ENCODE measurements around the gene ALPK3.
A peak's percentile ranks its signal among the peaks of the same experiment; 100 is the strongest.

The ALPK3 gene

DNA sequence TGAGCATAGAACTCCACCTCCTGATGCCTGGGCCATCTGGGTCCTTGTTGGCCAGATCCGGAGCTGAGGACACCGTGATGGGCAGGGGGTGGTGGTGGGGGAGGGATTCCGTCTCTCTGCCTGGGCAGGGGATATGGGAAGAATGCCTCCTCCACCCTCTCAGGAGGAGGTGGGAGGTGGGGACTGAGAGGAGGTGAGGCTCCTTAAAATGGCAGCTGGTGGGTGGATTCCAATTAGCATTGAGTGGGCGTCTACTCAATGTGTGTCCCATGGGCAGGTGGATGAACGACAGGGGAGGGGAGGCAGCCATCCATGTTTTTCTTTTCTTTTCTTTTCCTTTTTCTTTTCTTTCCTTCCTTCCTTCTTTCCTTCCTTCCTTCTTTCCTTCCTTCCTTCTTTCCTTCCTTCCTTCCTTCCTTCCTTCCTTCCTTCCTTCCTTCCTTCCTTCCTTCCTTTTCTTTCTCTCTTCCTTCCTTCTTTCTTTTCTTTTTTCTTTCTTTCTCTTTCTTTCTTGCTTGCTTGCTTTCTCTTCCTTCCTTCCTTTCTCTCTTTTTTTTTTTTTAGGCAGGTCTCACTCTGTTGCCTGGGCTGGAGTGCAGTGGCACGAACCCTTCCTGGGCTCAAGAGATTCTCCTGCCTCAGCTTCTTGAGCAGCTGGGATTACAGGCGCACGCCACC, 72.3 kb downstream of the ALPK3 start:
- no peak for DNase-seq (ENCODE audit: low spot score)
- FAIRE-seq = no peak

DNA sequence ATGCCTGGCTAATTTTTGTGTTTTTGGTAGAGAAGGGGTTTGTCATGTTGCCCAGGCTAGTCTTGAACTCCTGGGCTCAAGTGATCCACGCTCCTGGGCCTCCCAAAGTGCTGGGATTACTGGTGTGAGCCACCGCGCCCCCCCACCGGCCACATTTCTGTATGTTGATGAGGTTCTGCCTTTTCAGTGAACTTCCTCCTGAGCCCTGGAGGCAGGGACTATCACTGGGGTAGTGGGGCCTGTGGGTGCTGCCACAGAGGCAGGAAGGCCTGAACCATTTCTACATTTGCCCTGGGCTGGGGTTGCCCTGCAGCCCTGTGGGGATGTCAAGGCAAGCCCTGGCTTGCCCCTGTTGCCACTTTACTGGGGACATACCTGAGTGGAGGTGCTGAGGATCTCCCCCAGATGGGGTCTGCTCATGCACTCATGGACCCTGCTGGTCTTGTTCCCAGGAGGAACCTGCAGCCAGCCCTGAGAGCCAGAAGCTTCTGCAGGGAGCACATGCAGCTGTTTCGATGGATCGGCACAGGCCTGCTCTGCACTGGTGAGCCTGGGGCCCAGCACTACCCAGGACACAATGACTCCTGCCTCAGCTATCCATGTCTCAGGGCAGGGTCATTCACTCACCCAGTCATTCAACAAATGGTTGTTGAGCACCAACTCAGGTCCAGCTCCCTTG, 73.0 kb downstream of the ALPK3 start:
- FAIRE-seq = no peak
- no peak for DNase-seq (ENCODE audit: low spot score)

DNA sequence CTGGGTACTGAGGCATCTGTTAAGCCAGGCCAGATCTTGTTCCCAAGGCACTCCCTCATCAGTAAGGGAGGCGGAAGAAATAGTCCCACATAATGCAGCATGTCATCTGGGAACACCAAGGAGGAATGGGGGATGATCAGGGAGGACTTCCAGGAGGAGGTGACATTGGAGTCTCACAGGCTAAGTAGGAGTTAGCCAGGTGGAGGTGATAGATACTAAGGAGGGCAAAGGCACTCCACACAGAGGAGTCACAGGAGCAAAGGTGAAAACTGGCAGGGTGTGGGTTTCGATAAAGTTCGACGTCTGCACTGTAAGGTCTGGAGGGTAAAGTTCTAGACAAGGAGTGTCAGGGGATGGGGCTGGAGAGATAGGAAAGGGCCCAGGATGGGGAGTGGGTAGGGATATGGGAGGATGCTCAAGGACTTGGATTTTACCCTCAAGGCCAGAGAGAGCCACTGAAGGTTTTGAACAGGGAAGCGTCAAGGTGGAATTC, 73.6 kb downstream of the ALPK3 start:
- FAIRE-seq (no peak), DNase-seq (ENCODE audit: low spot score) (no peak)

DNA sequence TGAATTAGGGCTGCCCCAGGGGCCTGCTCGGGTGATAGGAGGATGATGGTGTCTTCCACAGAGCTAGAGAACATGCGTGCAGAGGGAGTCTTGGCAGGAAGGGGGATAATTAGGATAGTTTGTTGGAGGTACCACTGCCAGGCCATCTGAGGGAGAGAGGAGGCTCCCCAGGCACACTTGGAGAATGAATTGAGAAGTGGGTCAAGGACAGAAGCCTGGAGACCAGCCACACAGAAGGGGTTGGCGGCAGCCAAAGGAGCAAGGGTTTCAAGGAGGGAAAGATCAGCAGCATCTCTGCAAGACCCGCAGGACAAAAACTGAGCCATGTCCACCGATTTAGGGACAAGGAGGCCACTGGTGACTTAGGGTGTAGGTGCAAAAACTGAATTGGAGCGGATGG, 74.2 kb downstream of the ALPK3 start:
- FAIRE-seq (no peak), DNase-seq (ENCODE audit: low spot score) (no peak)

DNA sequence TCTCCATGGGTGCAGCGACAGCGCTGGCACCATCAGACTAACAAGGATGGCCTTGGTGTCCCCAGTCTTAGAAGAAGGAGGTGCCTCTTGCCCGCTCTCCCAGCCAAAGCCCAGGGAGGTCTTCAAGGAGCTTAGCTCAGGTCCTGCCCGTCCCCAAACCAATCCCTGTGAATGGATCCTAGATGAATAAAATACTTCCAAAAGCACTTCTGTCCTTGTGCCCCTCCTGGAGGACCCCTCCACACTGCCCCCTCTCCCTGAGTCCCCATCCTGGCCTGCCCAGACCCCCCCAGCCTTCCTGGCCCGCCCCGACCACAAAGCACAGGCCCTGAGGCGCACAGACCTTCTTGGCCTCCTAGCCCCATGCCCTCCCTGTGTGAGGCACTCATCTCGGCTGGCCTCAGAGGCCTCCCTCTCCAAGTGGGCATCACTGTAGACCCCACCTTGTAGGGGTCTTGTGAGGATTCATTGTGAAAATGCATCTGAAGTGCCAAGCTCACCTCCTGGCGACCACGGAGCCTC, 75.7 kb downstream of the ALPK3 start:
- FAIRE-seq (no peak), DNase-seq (ENCODE audit: low spot score) (no peak)

DNA sequence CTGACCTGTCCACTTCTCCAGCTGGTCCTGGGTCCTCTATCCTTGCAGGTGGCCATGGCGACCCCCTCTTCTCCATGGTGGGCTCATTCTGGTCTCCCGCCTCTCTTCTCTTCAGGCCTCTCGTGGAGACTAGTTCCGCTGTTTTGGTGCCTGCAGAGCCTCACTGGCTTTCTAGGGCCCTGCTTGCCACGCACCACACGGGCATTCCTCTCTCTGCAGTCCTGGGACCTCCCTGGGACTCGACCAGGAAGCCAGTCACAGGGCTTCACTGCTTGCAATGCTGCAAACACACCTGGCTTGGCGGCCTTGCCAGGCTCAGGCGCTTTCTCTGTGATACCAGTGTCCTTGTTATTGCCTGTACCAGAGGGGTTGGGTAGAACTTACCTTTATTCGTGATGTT, 76.5 kb downstream of the ALPK3 start:
- no peak for DNase-seq (ENCODE audit: low spot score)
- FAIRE-seq = no peak

DNA sequence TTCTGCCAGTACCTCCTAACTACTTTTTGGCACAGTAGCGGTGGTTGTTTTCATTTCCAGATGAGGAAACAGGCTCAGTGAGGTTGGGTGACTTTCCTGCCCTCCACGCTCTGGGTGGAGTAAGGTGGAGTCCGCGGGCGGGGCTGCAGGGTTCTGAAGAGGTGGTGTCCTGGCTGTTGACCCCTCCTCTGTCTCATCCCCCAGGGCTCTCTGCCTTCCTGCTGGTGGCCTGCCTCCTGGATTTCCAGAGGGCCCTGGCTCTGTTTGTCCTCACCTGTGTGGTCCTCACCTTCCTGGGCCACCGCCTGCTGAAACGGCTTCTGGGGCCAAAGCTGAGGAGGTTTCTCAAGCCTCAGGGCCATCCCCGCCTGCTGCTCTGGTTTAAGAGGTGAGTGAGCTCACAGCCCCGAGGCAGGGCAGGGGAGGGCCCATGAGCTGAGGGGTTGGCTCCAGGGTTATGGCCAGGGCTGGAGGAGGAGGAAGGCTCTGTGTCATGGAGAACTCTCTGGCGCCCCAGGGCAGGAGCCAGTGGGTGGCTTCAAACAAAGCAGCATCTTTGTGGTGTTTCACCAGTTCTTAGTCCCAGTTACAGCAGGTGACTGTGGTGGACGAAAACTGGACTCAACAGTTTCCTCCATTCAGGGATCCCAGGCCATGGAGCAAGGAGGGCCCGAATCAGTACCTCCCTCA, 77.7 kb downstream of the ALPK3 start:
- FAIRE-seq = no peak

DNA sequence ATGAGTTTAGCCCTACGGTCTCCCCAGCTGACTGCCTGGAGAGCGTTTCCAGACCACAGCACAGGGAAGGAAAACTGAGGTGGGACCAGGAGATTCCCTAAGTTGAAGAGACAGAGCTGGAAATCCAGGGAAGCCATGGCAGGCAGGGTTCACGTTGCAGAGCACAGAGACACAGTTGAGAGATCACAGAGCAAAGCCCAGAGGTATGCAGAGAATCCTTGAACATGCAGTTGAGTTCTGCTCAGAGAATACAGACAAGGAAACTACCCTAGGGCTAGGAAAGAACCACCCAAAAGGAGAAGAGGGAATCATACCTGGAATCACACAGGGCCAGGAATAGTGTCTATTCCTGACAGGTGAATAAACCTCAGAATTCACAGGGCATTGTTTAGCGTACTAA, 81.6 kb downstream of the ALPK3 start:
- DNase-seq (ENCODE audit: low spot score) = no peak
- no peak for FAIRE-seq

More for the DNA sequence above, 77.7 kb downstream of the ALPK3 start:
- DNase-seq (ENCODE audit: low spot score) = no peak

DNA sequence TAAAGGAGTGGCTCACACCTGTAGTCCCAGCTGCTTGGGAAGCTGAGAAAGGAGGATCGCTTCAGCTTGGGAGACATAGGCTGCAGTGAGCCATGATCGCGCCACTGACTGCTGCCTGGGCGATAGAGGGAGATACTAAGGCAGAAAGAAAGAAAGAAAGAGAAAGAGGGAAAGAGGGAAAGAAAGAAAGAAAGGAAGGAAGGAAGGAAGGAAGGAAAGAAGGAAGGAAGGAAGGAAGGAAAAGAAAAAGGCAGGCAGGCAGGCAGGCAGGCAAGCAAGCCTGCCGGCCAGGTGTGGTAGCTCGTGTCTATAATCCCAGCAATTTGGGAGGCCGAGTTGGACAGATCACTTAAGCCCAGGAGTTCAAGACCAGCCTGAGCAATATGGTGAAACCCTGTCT, 82.6 kb downstream of the ALPK3 start:
- DNase-seq (ENCODE audit: low spot score) (no peak), FAIRE-seq (no peak)

DNA sequence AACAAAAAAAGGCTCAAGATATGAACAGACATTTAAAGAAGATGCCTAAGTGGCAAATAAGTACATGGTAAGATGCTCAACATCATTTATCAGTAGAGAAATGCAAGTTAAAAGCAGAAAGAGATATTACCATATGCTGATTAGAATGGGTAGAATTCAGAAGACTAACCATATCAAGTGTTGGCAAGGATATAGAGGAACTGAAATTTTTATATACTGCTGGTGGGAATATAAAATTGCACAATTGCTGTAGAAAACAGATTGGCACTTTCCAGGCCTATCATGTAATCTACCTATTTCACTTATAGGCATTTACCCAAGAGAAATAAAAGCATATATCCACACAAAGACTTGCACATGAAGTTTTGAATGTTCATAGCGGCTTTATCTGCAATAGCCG, 84.4 kb downstream of the ALPK3 start:
- FAIRE-seq = no peak
- no peak for DNase-seq (ENCODE audit: low spot score)

DNA sequence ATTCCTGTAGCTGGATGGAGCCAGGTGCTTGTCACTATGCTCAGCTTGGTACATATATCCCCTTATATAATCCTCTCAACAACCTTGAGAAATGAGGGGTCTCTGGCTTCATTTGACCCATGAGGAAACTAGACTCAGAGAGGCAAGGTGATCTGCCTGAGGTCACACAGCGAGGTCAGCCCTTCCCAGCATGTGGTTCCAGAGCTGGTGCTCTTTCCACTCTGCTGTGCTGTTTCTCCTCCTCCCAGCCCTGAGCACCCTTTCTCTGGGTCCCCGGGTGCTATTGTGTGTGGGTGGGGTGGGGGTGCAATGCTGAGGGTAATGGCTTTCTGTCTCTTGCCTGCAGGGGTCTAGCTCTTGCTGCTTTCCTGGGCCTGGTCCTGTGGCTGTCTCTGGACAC, 86.6 kb downstream of the ALPK3 start:
- FAIRE-seq = no peak
- no peak for DNase-seq (ENCODE audit: low spot score)

DNA sequence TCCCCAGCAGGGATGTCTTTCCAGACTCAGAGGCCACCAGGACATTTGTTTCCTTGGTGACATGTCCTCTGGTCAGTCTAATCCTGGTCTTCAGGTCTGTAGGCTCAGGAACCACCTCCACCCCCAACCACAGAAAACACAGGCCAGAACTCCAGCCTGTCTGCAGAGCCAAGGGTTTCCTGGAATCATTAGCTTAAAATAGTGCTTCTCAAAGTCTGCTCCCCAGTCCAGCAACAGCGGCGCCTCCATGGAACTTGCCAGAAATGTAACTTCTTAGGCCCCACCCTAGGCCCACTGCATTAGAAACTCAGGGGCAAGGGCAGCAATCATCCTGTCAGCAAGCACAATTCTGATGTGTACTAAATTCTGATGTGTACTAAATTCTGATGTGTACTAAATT, 87.3 kb downstream of the ALPK3 start:
- no peak for DNase-seq (ENCODE audit: low spot score)
- no peak for FAIRE-seq

DNA sequence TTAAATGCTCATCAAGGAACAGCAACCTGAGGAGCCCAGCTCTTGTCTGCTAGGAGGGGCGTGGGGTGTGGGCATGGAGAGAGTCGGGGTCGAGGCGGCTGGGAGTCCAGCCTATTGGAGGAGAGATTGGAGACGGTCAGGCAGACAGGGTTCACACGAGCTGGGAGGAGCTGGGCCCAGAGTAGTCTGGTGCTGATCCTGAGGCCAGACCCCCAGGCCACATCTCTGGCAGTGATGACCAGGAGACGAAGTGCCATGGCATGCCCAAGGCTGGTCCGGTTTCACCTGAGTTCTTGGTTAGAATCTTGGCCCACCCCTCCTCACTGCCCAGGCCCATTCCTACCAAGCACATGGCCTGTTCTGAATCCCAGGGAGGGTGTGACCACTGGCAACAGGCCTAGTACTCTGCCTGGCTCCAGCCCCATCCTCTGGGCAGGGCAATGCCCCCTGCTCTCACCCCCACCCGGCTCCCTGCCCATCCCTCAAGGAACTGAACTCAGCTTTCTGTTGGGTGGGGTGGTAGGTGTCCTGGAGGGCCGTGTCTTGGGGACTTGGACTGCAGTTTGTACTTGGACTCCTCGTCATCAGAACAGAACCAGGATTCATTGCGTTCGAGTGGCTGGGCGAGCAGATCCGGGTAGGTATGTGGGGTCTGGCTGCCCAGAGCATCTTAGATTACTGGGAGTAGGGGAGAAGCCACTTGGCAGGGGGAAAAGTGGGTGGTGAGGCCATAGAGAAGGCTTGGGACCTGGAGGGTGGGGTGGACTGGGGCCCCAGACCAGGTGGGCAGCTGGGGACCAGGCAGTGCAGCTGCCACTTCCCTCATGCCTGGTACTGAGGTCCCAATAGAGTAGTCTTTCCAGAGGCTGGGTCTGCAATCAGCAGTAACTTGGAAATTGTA, 88.1 kb downstream of the ALPK3 start:
- FAIRE-seq = no peak
- DNase-seq (ENCODE audit: low spot score) = no peak

DNA sequence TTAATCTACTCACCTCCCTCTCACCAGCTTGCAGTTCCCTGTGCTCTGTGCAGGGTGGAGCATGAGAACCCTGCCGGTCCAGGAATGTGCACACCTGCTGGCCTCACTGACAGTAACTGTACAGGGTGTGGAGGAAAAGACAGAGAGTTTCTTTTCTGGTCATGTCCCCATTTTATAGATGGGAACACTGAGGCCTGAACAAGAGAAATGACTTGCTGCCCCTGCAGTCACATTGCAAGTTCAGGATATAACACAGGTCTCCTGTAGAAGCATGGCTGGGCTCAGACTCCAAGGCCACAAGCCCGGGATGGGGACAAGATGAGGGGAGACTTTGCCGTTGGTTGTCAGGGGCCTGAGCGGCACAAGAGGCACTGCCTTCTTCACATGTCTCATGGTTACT, 90.6 kb downstream of the ALPK3 start:
- no peak for FAIRE-seq
- no peak for DNase-seq (ENCODE audit: low spot score)

DNA sequence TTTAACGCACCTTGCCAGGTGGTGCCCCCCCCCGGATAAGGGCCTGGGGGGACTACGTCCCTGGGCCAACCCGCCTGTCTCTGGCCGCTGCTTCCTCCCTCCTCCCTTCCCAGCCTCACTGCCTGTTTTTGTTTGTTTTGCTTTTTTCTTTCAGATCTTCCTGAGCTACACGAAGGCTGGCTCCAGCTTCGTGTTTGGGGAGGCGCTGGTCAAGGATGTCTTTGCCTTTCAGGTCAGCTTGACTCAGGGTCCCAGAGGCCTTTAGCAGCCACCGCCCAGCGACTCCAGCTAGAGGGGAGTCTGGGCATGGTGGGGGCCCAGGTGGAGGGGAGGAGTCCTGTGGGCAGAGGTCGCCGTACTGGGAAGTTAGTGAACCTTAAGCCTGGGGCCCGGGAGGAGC, 91.4 kb downstream of the ALPK3 start:
- no peak for FAIRE-seq
- DNase-seq (ENCODE audit: low spot score) = no peak

DNA sequence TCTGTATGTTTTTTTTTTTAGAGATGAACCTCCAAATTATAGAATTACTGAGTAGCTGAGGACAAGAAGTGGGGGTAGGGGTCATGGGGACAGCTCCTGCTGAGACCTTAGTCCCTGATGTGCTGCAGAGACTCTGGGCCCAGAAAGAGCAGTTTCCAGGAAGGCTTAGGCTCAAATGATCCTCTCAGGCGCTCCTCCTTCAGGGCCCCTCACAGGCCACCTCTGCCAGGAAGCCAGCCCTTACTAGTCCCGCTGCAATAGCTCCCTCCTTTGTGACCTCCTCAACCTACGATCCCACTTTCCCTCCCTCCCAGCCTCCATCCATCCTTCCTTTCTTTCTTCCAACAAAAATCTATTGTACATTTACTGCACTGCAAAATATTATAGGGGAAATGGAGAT, 91.9 kb downstream of the ALPK3 start:
- DNase-seq (ENCODE audit: low spot score) (no peak), FAIRE-seq (no peak)

DNA sequence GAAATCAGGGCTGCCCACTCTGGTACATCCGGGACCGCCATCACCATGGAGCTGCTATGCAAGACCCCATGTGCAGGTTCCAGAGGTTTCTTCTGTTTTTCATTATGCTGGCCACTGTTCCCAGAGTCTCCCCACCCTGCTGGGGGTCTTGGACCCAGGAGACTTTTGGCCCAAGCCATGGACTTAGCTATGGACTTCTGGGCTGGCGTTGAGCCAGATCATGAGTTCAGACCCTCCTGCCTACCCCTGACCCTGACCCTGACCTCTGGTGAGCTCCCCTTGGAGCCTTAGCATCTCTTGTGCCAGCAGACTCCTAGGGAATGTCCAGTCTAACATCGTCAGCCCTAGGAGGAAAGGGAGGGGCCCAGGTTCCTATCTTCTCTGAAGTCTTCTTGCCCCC, 92.6 kb downstream of the ALPK3 start:
- DNase-seq (ENCODE audit: low spot score) (no peak), FAIRE-seq (no peak)

DNA sequence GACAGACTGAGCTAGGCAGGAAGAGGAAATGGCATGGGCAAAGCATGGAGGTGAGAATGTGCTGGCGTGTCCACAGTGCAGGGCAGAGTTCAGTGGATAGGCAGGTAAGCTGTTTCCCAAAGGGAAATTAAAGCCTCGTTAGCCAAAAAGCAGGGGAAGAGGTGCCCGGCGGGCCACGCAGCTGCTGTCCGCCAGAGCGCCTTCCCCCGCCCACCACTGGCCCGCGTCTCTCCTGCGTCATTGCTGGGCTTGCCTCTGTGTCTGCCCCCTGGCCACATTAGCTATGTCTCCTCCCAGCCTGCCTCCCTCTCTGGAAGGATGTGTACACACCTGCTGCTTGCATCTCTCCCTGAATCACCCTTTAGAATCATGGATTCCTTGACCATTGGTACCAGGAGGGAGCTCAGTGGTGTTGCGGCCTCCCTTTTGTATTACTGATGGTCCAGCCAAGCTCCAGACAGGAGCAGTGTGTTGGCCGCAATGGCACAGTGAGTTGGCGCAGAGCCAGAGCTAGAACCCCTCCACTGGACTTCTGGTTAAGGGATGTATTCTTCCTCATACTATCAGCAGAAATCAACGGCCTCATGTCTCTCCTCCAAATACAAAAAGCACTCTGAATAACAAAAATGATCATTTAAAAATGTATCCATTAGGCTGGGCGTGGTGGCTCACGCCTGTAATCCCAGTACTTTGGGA, 93.9 kb downstream of the ALPK3 start:
- DNase-seq (ENCODE audit: low spot score) (no peak), FAIRE-seq (no peak)

DNA sequence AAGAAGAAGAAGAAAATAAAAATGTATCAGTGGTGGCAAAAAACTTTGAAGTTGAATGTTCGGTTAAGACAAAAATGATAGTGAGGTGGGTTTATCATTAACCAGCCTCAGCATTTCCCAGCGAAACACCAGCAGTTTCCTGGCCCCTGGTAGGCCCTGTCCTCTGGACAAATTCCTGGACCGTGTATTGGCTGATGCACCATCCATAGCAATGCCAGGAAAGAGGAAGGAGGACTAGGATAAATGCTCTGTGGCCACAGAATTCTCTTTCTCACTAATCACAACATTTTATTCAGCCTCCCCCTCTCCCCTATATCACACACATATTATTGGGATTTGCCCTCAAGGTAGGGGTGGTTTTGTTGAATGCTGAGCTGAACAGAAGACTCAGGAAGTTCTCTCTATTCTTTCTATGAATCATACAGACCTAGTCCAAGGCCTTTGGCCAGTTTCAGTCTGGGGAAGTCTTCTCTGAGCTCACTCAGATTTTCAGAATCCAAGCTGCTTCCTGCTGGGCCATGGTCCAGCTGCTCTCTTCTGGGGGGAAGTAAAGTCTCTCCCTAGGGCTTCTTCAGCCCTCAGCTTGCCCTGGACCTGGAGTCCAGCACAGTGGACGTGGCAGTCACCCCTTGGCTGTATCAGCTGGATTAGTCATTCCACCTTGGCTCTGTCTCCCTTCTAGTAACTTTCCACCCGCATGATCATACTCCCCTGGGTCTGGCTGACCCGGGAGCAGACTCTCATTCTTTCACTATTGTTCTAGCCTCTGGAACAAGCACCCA, 94.9 kb downstream of the ALPK3 start:
- FAIRE-seq (no peak), DNase-seq (ENCODE audit: low spot score) (peak; percentile 86)

DNA sequence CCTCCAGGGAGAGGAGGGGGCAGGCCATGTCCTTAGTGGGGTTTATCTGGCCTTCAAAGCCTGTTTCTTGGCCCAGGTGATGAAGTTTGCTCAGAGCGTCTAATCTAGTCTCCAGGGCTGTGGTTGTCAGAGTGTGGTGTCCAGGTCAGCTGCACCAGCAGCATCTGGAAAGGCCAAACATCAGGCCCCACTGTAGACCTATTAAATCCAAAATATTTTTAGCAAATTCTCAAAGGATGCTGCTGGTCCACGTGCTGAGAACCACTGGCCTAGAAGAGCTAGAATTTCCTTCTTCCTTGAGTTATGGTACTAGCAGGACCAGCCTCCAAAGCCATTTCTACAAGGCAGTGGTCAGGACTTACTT, 96.2 kb downstream of the ALPK3 start:
- DNase-seq (ENCODE audit: low spot score) (no peak), FAIRE-seq (no peak)
